ENCODE results near the gene BABAM2.
A peak's percentile ranks its signal among the peaks of the same experiment; 100 is the strongest.
"Not testable (repeated sequence)": the region's sequence is repeated elsewhere in the genome, so short reads cannot be mapped to it uniquely, and the experiment has no call there.

The BABAM2 gene

DNA sequence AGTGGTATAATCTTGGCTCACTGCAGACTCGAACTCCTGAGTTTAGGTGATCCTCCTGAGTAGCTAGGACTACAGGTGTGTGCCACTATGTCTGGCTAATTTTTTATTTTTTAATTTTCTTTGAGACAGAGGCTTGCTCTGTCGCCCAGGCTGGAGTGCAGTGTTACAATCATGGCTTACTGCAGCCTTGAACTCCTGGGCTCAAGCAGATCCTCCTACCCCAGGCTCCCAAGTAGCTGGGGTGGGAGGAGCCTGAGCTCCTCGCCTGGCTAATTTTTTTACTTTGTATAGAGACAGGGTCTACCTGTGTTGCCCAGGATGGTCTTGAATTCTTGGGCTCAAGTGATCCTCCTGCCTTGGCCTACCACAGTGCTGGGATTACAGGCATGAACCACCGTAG, 62.5 kb downstream of the BABAM2 start:
- DNase-seq = no peak

DNA sequence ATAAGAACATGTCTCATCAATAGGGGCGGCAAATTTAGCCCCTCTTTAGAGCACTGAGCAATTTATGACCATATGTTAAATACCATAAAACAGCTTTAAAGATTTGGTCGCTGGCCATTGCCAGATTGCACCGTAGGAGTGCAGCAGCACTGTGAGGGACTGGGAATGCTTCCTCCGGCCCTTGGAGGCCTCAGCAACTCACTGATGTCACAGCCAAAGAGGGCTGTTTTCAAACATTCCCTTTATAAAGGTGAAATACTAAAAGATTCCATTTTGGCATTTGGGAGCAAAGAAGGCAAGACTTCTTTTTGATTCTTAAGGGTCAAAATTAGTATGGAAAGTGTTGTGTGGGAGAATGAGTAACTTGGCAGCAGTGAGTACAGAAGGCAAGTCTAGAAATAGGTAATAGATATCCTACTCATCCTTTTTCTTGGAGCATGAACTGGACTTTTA, 63.7 kb downstream of the BABAM2 start:
- DNase-seq = no peak

DNA sequence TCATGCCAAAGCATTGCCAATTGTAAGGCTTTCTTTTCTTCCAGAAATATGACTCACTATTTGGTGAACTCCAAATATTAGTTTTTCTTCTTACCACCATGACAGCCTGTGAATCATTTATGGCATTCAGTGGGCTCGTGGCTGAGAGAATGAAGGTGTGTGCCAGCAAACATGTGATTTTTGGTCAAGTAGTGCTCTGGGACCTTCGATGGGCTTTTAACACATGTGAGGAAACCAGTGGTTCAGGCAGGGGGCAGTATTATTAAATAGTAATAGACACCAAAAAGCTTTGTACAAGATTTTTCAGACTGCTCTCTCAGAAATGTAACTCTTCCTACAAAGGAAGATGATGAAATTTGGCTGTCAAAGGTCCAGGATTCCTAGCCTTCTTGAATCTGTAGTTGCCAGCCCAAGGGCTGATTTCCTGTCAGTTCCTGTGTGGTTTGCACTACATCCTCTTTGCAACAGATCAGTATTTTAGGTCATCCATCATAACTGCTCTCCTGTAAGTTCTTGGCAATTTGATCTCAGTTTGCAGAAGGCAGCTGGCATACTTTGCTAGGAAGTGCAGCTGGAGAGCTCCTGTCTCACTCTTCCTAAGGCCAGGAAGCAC, 64.3 kb downstream of the BABAM2 start:
- peak; percentile 93 for DNase-seq

DNA sequence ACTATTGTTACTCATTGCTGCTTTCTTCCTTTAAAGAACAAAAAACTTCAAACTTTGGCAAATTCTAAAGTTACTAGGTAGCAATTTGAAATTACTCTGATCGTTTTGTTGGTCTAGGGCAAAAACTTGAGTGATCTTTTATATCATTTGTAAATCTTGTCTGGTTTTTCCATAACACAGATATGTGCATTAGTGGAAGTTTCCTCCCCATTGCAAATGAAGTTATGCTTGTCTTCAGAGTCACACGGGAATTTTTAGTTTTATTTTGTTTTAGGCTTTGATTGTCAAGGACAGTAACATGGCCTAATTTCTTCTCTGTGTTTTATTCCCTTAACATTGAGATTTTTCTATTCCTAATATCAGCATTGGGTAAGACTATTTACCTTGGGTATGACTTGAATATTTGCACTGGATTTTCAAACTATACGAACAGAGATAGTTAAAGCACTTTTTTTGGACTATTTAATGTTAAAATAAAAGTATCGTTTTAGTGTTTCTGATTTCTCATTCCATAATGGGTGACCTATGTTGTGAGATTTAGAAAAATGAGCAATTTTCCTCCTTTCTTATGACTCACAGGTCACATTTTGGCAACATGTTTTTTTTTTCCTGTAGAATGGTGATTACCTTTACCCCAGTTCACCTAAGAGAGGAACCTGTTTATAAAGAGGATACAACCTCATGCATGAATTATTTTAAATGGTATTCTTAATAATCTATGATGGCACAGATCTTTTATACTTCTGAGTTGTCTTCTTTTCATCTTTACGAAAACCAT, 65.0 kb downstream of the BABAM2 start:
- DNase-seq = no peak

DNA sequence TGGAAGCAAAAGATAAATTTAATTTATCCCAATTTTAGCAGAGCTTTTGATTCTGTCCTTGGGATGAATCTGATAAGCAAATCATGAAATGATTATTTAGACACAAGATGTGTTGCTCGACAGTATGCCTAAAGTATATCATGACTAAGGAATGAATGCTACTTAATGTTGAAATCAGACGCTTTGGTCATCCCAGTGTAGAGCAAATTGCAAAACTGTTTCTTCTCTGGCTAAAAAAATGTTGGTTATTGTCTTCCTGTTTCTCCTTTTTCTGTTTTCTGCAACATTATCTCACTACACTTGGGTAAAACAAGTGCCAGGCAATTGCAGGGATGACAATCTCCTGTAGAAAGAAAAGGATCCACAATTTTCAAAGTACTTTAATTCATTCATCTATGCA, 66.4 kb downstream of the BABAM2 start:
- no peak for DNase-seq

DNA sequence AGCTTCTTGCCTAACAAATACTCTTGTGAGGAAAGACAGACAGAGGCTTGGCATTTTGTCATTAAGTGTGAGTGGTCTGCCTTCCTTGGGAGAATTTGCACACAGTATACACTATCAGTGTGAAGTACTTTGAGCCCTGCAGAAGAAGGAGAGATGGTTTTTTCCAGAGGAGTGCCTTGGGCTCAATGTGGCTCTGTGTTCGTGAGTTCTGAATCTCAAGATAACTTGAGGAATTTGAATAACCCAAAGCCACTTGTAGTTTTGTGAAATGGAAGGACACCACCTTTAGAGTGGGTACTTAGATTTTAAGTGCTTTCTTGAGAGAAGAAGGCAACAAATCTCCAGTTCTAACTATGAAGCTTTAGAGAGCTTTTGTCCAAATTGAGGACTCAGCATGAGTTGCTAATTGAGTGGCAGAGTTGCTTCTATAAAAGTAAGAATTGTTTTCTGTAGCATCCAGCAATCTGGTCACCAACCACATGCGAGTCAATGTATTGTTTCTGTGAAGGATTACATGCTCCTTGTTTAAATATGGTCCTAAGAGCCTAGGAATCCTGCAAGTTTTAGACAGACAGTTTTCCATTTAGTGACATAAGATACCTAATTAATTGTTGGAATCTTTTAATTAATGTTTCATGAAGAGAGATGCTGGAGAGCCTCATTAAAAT, 68.3 kb downstream of the BABAM2 start:
- DNase-seq = no peak

DNA sequence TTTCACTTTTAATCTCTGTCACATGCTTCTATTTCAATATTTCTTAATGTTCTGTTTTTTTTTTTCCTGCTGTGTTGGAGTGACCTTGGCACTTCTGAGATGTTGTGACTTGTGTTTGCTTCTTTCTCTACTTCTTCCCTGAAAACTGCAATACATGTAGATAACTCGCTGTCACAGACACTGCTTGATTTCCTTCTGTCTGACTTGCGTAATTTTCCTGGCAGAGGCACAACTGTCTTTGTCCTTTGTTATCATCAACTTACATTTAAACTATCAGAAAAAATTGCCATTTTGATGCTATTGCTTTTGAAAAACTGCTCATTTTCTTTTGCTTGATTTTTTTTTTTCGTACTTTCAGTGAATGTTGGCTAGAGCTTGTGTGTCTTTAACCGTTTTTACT, 69.0 kb downstream of the BABAM2 start:
- no peak for DNase-seq

DNA sequence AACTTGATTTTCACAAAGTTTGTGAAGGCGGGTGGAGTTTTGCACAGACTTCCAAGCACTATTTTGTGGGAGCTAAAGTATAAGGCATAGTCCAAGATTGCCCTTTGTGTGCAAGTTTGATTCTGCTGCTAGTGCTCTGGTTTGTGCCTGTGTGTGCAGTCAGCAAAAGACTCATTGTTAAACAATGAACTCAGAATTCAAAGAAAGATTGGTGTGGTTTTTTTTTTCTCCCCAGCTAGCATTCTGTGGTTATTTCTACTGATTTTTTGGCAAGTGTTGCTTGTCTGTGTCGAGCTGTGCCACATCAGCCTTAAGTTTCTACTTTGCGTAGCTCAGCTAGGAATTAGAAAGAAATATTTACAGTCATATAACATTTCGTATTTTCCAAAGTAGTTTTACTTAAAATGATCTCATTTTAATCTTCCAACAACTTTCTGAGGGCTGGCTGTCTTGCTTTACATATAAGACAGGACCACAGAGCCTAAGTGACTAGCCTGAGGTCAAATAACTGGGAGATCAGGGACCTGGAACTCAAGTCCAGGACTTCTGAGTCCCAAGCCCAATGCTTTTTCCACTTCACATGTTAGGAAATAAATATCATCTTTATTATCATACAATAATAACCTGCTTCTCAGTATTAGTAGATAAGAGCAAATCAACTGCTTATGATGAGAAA, 69.8 kb downstream of the BABAM2 start:
- peak; percentile 87 for DNase-seq

DNA sequence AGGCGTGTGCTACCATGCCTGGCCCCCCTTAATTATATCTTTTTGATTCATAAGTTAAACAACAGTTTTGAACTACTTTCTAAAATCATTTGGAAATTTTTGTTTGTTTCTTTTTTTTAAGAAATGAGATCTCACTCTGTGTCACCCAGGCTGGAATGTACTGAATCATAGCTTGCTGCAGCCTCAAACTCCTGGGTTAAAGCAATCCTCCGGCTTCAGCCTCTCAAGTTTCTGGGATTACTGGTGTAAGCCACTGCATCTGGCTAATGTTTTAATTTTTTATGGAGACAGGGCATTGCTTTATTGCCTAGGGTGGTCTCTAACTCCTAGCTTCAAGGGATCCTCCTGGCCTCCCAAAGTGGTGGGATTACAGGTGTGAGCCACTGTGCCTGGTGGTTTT, 71.5 kb downstream of the BABAM2 start:
- no peak for DNase-seq

DNA sequence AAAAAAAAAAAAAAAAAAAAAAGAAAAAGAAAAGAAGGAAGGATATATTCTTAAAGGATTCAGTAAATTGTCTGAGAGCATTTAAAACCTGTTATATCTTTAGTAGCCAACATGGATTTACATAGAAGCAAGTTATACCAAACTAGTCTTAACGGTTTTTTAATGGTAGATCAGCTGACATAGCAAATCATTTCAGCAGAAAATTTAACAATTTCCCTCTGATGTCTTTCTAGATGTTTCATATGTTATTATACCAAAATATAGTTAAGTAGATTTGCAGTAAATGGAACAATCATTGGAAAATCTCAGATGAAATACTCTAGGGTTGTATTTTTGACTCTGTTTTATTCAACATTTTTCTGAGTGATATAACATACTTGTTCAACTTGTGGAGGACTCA, 72.9 kb downstream of the BABAM2 start:
- no peak for DNase-seq

DNA sequence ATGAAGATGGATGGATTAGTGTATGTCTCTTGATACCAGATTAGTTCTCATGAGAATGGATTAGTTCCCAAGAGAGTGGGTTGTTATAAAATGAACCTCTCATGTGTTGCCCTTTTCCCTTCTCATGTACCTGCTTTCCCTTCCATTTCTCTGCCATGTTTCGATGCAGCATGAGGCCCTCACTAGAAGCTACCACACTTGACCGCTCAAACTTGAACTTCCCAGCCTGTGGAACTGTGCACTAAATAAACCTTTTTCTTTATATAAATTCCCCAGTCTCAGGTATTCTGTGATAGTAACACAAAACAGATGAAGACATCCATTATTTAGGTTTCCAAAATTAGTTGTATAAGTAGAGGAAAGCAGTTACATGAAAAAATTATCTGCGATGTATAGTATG, 73.5 kb downstream of the BABAM2 start:
- no peak for DNase-seq

DNA sequence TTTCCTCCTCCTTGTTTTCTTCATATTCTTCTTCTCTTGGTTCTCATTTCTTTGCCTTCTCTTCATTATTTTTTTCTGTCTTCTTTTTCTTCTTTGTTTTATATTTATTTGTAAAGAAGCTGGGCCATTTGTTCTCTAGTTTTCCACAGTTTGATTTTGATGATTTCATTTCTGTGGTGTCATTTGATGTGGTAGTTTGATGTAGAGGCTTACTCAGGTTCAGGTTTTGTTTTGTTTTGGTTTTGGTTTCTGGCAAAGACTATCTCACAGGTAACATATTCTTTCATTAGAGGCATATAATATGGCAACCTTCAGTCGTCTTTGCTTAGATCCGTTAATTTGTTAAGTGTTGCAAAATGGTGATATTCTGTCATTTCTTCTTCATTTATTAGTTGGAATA, 75.3 kb downstream of the BABAM2 start:
- no peak for DNase-seq

DNA sequence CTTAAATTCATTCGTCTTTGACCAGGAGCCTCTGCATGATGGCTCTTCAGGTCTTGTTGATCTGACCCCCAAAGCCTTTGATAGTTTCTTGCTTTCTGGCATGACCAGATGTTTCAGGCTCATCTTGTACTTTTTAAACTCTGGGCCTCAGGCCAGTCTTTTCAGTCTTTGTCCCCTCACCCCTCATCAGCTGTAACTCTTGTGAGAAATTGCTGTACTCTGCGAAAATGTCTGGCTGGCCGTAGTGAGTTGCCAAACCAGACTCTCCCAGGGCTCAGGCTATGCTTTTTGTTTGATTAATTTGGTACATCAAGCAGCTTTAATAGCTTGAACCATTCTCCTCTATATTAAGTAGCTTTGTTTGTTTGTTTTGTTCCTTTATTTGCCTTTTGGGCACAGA, 75.9 kb downstream of the BABAM2 start:
- DNase-seq = no peak

DNA sequence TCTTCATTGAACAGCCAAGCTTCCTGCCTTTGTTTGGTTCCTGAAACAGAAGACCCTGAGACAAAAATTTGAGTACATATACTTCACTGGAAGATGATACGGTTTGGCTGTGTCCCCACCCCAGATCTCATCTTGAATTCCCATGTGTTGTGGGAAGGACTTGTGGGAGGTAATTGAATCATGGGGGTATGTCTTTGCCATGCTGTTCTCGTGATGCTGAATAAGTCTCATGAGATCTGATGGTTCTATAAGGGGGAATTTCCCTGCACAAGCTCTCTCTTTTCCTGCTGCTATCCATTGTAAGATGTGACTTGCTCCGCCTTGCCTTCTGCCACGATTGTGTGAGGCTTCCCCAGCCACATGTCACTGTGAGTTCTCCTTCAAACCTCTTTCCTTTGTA, 76.5 kb downstream of the BABAM2 start:
- DNase-seq = no peak

DNA sequence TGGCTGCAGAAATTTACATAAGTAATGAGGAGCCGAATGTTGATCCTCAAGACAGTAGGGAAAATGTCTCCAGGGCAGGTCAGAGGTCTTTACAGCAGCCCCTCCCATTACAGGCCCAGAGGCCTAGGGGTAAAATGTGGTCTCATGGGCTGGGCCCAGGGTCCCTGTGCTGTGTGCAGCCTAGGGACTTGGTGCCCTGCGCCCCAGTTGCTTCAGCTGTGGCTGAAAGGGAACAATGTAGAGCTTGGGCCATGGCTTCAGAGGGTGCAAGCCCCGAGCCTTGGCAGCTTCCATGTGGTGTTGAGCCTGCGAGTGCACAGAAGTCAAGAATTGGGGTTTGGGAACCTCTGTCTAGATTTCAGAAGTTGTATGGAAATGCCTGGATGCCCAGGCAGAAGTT, 77.5 kb downstream of the BABAM2 start:
- DNase-seq = not testable (repeated sequence)

DNA sequence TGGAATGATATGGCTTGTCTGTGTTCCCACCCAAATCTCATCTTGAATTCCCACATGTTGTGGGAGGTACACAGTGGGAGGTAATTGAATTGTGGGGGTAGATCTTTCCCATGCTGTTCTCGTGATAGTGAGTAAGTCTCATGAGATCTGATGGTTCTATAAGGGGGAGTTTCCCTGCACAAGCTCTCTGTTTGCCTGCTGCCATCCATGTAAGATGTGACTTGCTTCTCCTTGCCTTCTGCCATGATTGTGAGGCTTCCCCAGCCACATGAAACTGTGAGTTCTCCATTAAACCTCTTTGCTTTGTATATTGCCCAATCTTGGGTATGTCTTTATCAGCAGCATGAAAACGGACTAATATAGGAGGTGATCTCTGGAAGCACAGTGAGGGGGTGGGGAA, 78.4 kb downstream of the BABAM2 start:
- not testable (repeated sequence) for DNase-seq

DNA sequence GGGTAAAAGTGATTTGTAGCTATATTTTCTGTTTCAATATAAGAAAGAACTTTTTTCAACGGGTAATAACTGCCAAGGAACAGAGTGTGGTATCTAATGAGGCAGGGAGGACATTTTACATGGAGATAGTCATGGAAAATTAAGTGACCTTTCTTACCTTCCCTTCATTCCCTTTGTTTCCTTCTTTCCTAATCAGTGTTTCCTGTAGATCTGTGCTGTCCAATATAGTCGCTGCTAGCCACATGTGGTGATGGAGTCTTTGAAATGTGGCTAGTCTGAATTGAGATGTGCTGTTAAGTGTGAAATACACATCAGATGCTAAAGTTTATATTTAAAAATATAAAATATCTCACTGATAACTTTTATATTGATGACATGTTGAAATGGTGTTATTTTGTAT, 81.8 kb downstream of the BABAM2 start:
- DNase-seq = no peak

DNA sequence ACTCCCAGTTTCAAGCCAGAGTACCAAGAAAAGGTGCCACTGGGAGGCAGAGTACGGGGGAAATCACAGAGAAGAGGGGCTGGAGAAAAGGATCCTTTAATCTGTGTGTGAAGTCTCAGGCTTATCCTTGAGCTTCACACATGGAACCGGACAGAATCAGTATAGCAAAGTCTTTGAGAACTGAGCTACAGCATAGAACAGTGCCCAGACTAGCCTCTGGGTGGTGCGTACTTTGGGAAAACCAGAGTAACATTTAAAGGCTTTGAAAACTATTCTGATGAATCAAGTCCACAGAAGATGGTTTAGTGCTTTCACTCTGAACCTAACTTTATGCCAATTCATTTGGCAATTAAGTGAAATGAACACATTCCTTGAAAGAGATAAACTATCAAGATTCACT, 83.1 kb downstream of the BABAM2 start:
- DNase-seq = no peak

DNA sequence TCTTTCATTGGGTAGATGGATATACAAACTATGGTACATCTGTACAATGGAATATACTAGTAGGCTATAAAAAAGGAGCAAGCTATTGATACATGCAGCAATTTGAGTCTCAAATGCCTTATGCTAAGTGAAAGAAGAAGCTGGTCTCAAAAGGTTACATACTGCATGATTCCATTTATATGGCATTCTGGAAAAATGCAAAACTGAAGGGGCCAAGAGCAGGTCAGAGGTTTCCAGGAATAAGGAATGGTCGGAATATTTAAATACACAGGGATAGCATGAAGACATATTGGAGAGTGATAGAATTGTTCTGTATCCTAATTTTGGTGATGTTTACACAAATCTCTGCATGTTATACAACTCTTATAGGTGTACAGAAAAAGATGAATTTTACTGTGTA, 85.8 kb downstream of the BABAM2 start:
- DNase-seq = no peak

DNA sequence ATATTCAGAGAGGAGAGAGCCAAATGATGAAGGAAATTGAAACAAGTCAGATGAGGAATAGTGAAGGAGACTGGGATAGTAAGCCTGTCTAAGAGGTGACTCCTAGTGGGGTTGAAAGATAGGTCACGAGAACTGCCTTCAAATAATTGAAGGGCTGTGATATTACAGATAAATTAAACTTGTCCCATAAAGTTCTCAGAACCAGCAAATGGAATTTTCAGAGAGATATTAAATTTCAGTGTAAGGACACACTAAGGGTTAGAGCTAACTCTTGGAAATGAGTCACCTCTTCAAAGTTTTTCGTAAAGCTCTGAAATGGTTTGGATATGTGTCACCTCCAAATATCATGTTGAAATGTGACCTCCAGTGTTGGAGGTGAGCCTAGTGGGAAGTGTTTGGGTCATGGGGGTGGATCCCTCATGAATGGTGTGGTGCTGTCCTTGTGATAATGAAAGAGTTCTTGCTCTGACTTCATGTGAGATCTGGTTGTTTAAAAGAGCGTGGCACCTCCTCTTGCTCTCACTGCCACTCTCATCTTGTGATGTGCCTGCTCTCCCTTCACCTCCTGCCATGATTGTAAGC, 87.3 kb downstream of the BABAM2 start:
- peak; percentile 72 for DNase-seq

DNA sequence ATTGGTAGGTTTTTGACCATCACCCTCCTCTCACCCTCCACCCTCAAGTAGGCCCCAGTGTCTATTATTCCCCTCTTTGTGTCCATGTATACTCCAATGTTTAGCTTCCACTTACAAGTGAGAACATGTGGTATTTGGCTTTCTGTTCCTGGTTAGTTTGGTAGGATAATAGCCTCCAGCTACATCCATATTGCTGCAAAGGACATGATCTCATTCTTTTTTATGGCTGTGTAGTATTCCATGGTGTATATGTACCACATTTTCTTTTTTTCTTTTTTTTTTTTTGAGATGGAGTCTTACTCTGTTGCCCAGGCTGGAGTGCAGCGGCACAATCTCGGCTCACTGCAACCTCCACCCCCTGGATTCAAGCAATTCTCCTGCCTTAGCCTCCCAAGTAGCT, 88.2 kb downstream of the BABAM2 start:
- DNase-seq = not testable (repeated sequence)

DNA sequence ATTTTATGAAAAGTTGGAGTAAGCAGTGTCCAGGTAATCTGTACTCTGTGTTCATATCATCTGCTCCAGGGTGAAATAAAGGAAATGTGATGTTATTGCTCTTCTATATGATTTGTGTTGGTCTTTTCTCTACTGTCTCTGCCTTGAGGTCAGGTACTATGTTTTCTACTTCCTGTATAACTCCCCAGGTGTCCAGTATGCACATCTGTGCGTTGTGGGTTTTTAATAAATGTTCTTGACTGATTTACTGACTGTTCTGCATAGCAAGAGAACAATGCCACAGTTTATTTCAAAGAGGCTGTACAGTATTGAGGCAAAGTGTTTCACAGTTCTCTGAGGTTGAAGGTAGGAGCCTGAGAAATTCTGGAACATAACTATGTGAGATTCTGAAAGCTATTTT, 89.7 kb downstream of the BABAM2 start:
- no peak for DNase-seq

DNA sequence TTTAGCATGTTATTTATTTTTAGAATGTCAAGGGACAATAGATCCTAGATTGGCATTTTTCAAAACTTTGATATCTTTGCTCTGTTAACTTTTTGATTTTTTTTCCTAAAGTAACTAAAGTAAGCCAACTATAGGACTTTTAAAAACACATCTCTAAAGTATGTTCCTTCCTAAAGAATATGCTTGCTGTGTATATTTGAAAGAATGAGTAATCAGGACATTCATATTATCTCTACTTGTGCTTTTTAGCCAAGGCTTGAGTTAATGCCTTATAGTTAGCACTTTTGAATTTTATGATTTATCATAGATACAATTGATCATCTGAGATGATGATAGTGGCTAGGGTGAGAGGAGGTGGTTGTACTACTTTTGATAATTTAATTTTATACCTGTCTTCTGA, 93.6 kb downstream of the BABAM2 start:
- no peak for DNase-seq
